Ovary (tissue), 3 donors: Measurements from ENCODE around the gene UBC.

Experiments
- EP300 ChIP-seq: sonication (generic); formaldehyde crosslinking; IDR thresholded peaks from one replicate; pipeline ENCODE4 v1.6.1; 2017; ENCODE audit warnings: antibody characterized with exemption
- POLR2A ChIP-seq: fragments of 450-650 bp; IDR thresholded peaks from one replicate; pipeline ENCODE4 v1.6.1; 2017; ENCODE audit warnings: antibody characterized with exemption, mild to moderate bottlenecking, moderate library complexity
- TF ChIP-seq, protein P1 (sequence below), 3 donors: fragments of 450-650 bp in 2 of 3; fragments of 200-600 bp in 1 of 3; IDR thresholded peaks; one replicate each; pipeline versions ENCODE4 v1.5.1 to v1.8.0; 2016 to 2022; ENCODE audit warnings: antibody characterized with exemption in 3 of 3, mild to moderate bottlenecking in 1 of 3
- donor health status: DM: no; HTN: no; CAD: no.

DNA sequence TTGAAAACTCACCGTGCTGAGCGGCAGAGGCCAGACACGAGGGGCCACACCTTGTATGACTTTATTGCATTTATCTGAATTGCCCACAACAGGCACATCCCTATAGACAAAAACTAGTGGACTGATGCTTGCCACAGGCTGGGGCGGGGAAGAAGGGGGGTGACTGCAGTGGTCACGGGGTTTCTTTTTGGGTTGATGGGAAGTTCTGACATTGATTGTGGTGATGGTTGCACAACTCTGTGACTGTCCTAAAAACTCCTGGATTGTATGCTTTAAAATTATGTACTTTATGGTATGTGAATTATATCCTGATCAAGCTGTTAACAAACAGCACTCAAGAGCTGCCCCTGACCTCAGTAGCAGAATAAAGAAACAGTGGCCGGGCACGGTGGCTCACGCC is 48.8 kb upstream of the UBC start:
- TF ChIP-seq, protein P1, sequence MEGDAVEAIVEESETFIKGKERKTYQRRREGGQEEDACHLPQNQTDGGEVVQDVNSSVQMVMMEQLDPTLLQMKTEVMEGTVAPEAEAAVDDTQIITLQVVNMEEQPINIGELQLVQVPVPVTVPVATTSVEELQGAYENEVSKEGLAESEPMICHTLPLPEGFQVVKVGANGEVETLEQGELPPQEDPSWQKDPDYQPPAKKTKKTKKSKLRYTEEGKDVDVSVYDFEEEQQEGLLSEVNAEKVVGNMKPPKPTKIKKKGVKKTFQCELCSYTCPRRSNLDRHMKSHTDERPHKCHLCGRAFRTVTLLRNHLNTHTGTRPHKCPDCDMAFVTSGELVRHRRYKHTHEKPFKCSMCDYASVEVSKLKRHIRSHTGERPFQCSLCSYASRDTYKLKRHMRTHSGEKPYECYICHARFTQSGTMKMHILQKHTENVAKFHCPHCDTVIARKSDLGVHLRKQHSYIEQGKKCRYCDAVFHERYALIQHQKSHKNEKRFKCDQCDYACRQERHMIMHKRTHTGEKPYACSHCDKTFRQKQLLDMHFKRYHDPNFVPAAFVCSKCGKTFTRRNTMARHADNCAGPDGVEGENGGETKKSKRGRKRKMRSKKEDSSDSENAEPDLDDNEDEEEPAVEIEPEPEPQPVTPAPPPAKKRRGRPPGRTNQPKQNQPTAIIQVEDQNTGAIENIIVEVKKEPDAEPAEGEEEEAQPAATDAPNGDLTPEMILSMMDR (IDR thresholded peaks at IDR 0.05) = no peak
- TF ChIP-seq EP300 (no peak), POLR2A (no peak)
